GM21367 (cell line): Measurements from ENCODE around the gene SLC25A48.
"Not testable (repeated sequence)": the region's sequence is repeated elsewhere in the genome, so short reads cannot be mapped to it uniquely, and the experiment has no call there.

ENCODE experiments used
- ATAC-seq: cut with Tn5 transposase; IDR thresholded peaks from one replicate; pipeline ENCODE4 v1.9.1; 2021; ENCODE audit not compliant: unreplicated experiment

Gene SLC25A48

DNA sequence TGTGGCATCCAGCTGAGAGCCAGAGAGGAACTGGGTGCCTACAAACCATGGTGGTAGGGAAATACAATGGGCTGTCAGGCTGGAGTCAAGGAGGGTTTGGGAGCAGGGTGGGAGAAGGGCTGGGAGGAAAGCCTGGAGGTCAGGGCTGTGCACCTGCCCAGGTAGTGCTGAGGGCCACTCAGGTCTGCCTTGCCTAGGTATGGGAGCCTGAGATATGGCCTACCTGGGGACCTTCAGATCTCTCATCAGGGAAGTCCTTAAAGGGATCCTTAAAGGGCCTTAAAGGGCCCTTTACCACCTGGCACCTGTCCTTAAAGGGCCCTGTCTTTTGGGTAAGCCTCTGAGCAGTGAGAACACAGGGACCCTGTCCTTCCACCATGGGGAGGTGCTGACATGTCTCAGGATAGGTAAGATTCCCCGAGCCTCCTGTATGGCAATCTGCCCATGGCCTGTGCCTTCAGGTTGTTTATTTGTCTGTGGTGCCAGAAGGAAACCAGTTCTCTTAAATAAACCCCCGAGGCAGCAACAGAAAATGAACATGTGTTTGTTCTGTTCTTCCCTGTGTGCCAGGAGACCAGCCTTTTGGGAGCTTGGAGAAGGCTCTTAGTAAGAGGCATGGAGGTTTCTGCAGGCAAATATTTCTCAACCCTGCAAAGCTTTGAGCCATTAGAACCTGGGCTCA lies 23.3 kb downstream of the SLC25A48 start:
- ATAC-seq: no peak

DNA sequence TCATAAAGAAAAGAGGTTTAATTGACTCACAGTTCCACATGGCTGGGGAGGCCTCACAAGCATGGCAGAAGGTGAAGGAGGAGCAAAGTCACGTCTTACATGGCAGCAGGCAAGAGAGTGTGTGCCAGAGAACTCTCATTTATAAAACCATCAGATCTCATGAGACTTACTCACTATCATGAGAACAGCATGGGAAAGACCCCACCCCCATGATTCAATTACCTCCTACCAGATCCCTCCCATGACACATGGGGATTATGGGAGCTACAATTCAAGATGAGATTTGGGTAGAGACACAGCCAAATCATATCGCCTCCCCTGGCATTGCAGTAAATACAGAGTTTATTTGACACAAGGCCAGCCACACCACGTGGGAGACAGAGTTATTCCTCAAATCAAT lies 24.7 kb downstream of the SLC25A48 start:
- ATAC-seq: not testable (repeated sequence)

GRCh38 chr5:135859641-135860040 lies 25.2 kb downstream of the SLC25A48 start:
- ATAC-seq: no peak

DNA sequence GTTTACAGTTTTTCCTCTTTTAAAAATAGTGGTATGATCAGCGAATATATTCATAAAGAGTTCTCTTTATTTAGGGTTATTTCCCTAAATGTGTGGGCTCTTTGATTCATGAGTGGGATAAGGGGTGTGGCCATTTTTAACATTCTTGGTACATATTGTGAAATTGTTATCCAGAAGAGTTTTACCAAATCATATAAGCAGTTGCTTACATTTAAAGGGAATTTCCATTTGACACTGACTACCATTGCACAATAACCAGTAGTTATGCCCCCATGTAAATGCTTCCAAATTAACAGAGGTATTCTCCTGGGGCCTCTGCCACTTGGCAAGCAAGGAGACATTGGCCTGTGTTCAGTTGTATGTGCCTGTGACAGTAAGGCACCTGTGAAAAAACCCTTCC lies 27.2 kb downstream of the SLC25A48 start:
- no peak for ATAC-seq

DNA sequence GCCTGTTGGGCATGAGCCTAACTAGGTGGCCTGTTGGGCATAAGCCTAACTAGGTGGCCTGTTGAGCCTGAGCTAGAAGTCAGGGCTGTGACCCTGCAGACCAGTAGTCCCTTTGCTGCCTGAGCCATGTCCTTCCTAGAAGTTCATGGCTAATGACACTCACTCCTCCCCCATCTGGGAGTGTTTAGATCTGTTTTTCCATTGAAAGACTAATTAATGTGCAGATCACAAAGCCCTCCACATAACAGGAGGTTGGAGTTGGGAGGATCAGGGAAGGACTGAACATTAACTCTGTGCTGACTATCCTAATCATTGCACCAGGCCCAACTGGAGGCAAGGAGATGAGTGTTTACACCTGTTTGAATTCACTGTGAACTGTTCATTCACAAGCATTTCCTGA lies 27.6 kb downstream of the SLC25A48 start:
- ATAC-seq: no peak

GRCh38 chr5:135862744-135863143 lies 28.3 kb downstream of the SLC25A48 start:
- no peak for ATAC-seq

GRCh38 chr5:135864503-135865435 lies 30.3 kb downstream of the SLC25A48 start:
- no peak for ATAC-seq

DNA sequence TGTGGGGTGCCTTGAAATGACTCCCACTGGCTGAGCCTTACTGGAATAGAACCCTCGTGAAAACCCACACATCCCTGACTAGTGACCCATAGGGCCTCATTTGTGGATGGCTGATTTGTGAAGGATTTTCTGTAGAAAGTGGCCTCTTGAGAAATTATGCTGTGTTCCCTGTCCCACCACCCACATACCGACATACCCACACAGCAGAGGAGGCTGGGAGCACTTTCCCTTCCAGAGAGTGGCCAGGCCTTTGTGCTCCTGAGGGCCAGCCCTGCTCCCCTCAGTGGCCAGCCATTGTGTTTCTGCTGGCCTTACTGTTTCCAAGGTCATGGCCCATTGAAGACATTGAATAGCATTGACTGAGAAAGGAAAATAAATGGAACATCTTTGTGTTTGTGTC lies 31.6 kb downstream of the SLC25A48 start:
- no peak for ATAC-seq

GRCh38 chr5:135867599-135867998 lies 33.1 kb downstream of the SLC25A48 start:
- no peak for ATAC-seq

DNA sequence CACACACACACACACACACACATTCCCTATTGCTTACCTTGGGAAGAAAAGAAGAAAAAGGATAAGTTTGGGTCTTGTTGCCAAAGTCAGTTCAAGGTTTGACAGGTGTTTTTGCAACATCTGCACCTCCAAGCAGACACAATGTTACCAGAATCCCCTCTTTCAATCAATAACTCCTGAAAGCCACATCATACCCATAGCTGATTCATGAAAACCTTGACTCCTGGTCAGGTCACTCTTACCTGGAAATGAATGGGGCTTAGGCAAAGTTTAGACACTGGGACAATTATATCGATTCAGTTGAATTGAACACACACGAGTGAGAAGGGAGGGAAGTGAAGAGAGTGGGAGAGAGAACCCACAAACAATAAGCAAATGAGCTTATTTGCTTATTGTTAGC lies 34.2 kb downstream of the SLC25A48 start:
- no peak for ATAC-seq

GRCh38 chr5:135869276-135869675 lies 34.8 kb downstream of the SLC25A48 start:
- ATAC-seq: no peak

GRCh38 chr5:135869935-135870334 lies 35.5 kb downstream of the SLC25A48 start:
- ATAC-seq: no peak

DNA sequence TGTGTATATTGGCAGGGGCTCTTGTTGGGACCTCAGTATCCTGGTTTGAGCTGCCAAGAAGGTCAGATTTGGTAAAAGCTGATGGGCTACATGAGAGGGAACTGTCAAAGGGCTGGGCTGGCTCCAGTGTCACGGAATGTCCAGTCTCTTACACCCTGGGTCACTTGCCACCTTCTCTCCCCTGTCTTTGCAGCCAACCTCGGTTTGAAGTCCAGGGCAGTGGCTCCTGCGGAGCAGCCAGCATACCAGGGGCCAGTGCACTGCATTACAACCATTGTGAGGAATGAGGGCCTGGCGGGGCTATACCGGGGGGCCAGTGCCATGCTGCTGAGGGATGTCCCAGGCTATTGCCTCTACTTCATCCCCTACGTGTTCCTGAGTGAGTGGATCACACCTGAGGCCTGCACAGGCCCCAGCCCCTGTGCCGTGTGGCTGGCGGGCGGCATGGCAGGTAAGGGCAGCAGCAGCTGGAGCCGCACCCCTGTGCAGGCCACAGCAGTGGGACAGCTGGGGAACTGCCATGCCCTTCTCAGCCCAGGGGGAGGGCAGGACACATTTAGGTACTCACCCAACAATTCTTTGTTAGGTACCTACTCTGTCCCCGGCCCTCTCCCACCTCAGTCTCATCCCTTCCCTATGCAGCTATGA lies 36.9 kb downstream of the SLC25A48 start:
- ATAC-seq: no peak

DNA sequence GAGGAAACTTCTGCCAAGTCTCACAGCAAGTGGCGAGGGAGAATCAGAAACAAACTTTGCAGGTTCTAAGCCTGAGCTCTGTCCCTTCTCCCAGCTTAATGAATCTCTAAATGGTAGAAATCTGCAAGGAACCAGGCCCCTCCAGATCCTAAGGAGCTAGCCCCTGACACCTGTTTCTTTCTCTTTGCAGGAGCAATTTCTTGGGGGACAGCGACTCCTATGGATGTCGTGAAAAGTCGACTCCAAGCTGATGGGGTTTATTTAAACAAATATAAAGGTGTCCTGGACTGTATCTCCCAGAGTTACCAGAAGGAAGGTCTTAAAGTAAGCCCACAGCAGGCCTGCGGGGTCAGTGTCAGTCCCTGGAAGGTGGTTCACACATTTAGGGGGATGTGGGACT lies 39.4 kb downstream of the SLC25A48 start:
- ATAC-seq: no peak

DNA sequence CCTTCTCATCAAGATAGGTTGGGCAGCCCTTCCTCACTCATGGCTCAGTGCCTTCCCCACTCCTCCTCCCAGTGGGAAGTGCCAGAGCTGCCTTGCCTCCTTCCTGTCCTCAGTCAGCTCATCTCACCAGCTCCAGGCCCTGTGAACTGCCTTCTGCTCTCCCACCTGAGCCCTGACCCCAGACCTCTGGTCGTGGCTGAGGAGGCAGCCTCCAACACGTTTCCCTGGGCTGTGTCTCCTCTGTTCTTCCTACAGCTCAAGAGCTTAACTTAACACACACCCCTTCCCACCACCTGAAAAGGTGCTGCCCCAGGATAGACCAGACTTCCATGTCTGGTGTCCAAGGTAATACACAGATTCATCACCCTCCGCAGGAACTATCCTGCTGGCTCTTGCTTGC lies 40.0 kb downstream of the SLC25A48 start:
- no peak for ATAC-seq

DNA sequence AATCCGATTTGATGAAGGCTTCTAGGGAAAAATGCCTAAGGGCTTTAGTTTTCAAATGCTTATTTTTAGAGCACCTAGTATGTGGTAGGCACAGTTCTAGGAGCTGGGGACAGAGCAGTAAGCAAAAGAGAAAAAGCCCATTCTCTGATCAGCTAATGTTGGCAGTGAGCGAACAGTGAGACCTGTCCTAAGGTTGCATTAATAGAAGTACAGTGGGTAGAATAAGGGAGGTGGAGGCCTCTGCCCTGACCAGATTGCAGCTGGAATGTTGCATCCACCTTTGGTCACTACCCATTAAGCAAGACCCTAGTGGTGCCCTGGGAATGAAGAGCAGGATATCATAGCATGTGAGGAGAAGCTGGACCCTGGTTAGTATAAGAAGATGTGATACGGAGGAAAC lies 41.1 kb downstream of the SLC25A48 start:
- ATAC-seq: no peak

- ATAC-seq: no peak
Observed at GRCh38 chr5:135876146-135876545, 41.7 kb downstream of the SLC25A48 start.

GRCh38 chr5:135877570-135878155 lies 43.2 kb downstream of the SLC25A48 start:
- ATAC-seq: no peak

DNA sequence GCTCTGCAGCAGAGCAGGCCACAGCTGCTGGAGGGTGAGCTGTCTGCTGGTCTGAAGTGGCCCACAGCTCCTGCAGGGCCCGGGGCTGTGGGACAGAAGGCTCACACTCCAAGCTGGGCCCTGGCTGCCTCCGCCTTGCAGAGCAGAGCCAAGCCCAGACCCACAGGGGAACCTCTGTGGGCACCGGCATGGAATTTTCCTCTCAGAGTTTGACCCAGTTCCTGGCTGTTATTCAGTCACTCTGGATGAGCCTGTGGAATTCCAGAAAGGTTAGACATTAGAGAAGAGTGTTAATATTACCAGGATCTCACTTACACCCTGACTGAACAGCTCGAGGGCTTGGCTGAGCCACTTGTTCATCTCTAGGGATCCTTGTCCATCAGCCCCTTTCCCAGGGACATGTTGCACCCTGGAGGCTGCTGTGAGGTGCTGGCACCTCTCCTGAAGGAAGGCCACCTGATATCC lies 43.7 kb downstream of the SLC25A48 start:
- ATAC-seq: no peak

DNA sequence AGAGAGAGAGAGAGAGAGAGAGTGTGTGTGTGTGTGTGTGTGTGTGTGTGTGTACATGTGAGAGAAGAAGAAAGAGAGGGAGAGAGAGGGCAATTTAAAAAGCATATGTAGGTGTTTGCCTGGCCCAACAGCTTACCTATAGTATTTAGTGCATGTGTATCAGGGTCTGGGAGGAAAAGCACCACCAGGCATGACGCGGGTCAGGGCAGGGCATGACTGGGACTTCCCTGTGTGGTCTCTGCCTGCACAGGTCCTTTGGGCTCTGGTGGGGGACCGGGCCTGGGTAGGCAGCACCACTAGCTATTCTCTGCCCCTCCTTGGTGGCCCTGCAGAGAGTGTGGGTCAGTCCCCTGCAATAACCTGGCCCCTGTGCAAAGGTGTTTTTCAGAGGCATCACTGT lies 45.1 kb downstream of the SLC25A48 start:
- ATAC-seq: no peak

- ATAC-seq: no peak
Observed at GRCh38 chr5:135880278-135880677, 45.8 kb downstream of the SLC25A48 start.
